ENCODE results near the gene SLC22A23.

The SLC22A23 gene

GRCh38 chr6:3226481-3227362, 230.1 kb downstream of the SLC22A23 start:
- Histone ChIP-seq H3K9me3 (no peaks in the 10 kb centered on the region), H3K27me3 (peaks cover 89% of the 10 kb centered on the region), H3K4me1 (ENCODE audit: control insufficient read depth in 1 of 2, insufficient read depth in 1 of 2, low read depth in 1 of 2, low read length in 1 of 2) (peaks cover 28 to 47% of the 10 kb centered on the region in 2 experiments), H3K4me3 (ENCODE audit: low read depth in 1 of 2, low read length in 1 of 2) (no peak overlapping the region), H3K36me3 (no peaks in the 10 kb centered on the region), H3K27ac (no peak overlapping the region)
- TF ChIP-seq CTCF (IDR thresholded peaks at IDR 0.05) = no peak

- H3K27ac ChIP-seq = no peak overlapping the region
- H3K36me3 ChIP-seq = no peaks in the 10 kb centered on the region
- TF ChIP-seq CTCF (IDR thresholded peaks at IDR 0.05) = no peak
- peaks cover 21 to 40% of the 10 kb centered on the region in 2 experiments for H3K4me1 ChIP-seq (ENCODE audit: control insufficient read depth in 1 of 2, insufficient read depth in 1 of 2, low read depth in 1 of 2, low read length in 1 of 2)
- H3K9me3 ChIP-seq = no peaks in the 10 kb centered on the region
- H3K27me3 ChIP-seq = peaks cover 89% of the 10 kb centered on the region
- H3K4me3 ChIP-seq (ENCODE audit: low read depth in 1 of 2, low read length in 1 of 2) = no peak overlapping the region
Observed at GRCh38 chr6:3226042-3226441, 230.8 kb downstream of the SLC22A23 start.

GRCh38 chr6:3222506-3223038, 234.3 kb downstream of the SLC22A23 start:
- H3K36me3 ChIP-seq = no peaks in the 10 kb centered on the region
- no peak for TF ChIP-seq CTCF (IDR thresholded peaks at IDR 0.05)
- no peak overlapping the region for H3K27ac ChIP-seq
- no peaks in the 10 kb centered on the region for H3K9me3 ChIP-seq
- peaks cover 89% of the 10 kb centered on the region for H3K27me3 ChIP-seq
- peaks cover 10% of the 10 kb centered on the region in 2 experiments for H3K4me1 ChIP-seq (ENCODE audit: control insufficient read depth in 1 of 2, insufficient read depth in 1 of 2, low read depth in 1 of 2, low read length in 1 of 2)
- H3K4me3 ChIP-seq (ENCODE audit: low read depth in 1 of 2, low read length in 1 of 2) = no peak overlapping the region

GRCh38 chr6:3221578-3221977, 235.3 kb downstream of the SLC22A23 start:
- H3K9me3 ChIP-seq = no peaks in the 10 kb centered on the region
- H3K27ac ChIP-seq = no peak overlapping the region
- no peak for TF ChIP-seq CTCF (IDR thresholded peaks at IDR 0.05)
- no peak overlapping the region for H3K4me3 ChIP-seq (ENCODE audit: low read depth in 1 of 2, low read length in 1 of 2)
- H3K36me3 ChIP-seq = no peaks in the 10 kb centered on the region
- peaks cover 88% of the 10 kb centered on the region for H3K27me3 ChIP-seq
- H3K4me1 ChIP-seq (ENCODE audit: control insufficient read depth in 1 of 2, insufficient read depth in 1 of 2, low read depth in 1 of 2, low read length in 1 of 2) = peaks cover 0 to under 1% of the 10 kb centered on the region in 2 experiments

- H3K4me1 ChIP-seq (ENCODE audit: control insufficient read depth in 1 of 2, insufficient read depth in 1 of 2, low read depth in 1 of 2, low read length in 1 of 2) = no peaks in the 10 kb centered on the region
- no peak overlapping the region for H3K27ac ChIP-seq
- no peak for TF ChIP-seq CTCF (IDR thresholded peaks at IDR 0.05)
- peaks cover 88% of the 10 kb centered on the region for H3K27me3 ChIP-seq
- no peak overlapping the region for H3K4me3 ChIP-seq (ENCODE audit: low read depth in 1 of 2, low read length in 1 of 2)
- no peaks in the 10 kb centered on the region for H3K36me3 ChIP-seq
- H3K9me3 ChIP-seq = no peaks in the 10 kb centered on the region
Observed at GRCh38 chr6:3220366-3220765, 236.5 kb downstream of the SLC22A23 start.

Measured in neutrophil (primary cell).